Fibroblast of villous mesenchyme (primary cell): ENCODE results near the gene CRIP3. TPM values are rescaled to one million over a fixed set of nuclear protein-coding genes. Genes with fewer than 3 reads are reported as not detected.

Experiments used
- DNase-seq: peaks from one replicate; pipeline ENCODE4 v3.0.0-alpha.2; 2010; ENCODE audit warnings: low read depth
- H3K4me3 ChIP-seq: 2 replicates; pipeline ENCODE4 v1.5.1; 2011; ENCODE audit warnings: low read depth, mild to moderate bottlenecking, low read length
- CTCF ChIP-seq: IDR thresholded peaks from 2 replicates; pipeline ENCODE4 v1.5.1; 2012; ENCODE audit warnings: low read depth, mild to moderate bottlenecking, low read length; ENCODE audit not compliant: insufficient read depth
- total RNA-seq: library from RNA; depleted of rRNA; stranded (reverse); fragments of >200 nt; gene quantifications from 2 replicates; pipeline ENCODE4 v1.2.3, GENCODE V29; 2012

The CRIP3 gene
- total RNA-seq, 1 donor: not detected

GRCh38 chr6:43295456-43295855 lies 13.2 kb downstream of the CRIP3 start:
- no peak for DNase-seq
- TF ChIP-seq CTCF: no peak
- H3K4me3 ChIP-seq: no peak overlapping the region

GRCh38 chr6:43294536-43294935 lies 14.1 kb downstream of the CRIP3 start:
- DNase-seq: no peak
- TF ChIP-seq CTCF: no peak
- no peak overlapping the region for H3K4me3 ChIP-seq

GRCh38 chr6:43293698-43294097 lies 14.9 kb downstream of the CRIP3 start:
- no peak for TF ChIP-seq CTCF
- DNase-seq: no peak
- H3K4me3 ChIP-seq: no peak overlapping the region

DNA sequence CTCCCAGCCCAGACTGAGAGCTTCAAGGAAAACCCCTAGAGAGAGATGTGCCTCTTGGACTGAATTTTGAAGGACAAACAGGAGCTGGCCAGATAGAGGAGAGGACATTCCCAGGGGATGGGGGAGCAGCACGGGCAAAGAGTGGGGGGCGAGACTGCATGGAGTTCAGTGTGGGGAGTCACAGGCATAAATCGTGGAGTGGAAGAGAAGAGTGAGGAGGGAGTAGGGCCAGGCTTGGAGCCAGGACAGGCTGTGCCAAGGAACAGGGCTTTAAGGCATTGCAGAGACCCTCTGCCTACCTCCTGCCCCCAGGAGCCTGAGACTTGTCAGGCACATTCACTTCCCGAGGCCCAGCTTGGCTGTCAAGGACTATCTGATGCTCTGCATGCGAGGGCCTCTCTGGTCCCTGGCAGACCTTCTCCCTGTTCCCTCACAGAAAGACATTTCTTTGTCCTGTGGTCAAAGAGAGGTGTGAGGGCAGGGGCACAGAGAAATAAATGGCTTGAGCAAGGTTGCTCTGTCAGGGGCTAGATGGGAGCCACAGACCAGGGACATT lies 15.8 kb downstream of the CRIP3 start:
- no peak overlapping the region for H3K4me3 ChIP-seq
- TF ChIP-seq CTCF: no peak
- DNase-seq: no peak

GRCh38 chr6:43292341-43292740 lies 16.3 kb downstream of the CRIP3 start:
- DNase-seq: no peak
- TF ChIP-seq CTCF: no peak
- no peak overlapping the region for H3K4me3 ChIP-seq

- DNase-seq: no peak
- TF ChIP-seq CTCF: no peak
- H3K4me3 ChIP-seq: no peak overlapping the region
These were observed 16.9 kb downstream of the CRIP3 start for GRCh38 chr6:43291708-43292107.

- H3K4me3 ChIP-seq: no peak overlapping the region
- no peak for TF ChIP-seq CTCF
- DNase-seq: no peak
These were observed 17.7 kb downstream of the CRIP3 start for GRCh38 chr6:43290905-43291355.
